Frontal cortex (tissue), 4 donors: ENCODE results near the gene LHX6. TPM values are rescaled to one million over a fixed set of nuclear protein-coding genes. Genes with fewer than 3 reads are reported as not detected.

Experiments used
- DNase-seq, 2 donors: peaks; one replicate each; pipeline ENCODE4 v3.0.0; 2012; ENCODE audit warnings: low spot score in 2 of 2
- FAIRE-seq: peaks from 2 replicates; lab custom pipeline; 2012; peaks lifted over from hg19 to GRCh38; lab: Jason Lieb, UNC
- total RNA-seq: library from RNA; depleted of rRNA; stranded (reverse); fragments of >200 nt; gene quantifications from one replicate; pipeline ENCODE4 v1.2.3, GENCODE V29; 2014
- donor health status: control.
- donor health status: control.
- donor health status: control.

Gene LHX6
- total RNA-seq, 1 donor from 2014 or later = 11.8 TPM

GRCh38 chr9:122164286-122164685, 64.5 kb downstream of the LHX6 start:
- DNase-seq = no peak
- no peak for FAIRE-seq

GRCh38 chr9:122162415-122162814, 66.3 kb downstream of the LHX6 start:
- FAIRE-seq = no peak
- no peak for DNase-seq

GRCh38 chr9:122159925-122160246, 68.9 kb downstream of the LHX6 start:
- FAIRE-seq (no peak), DNase-seq (no peak)

GRCh38 chr9:122159026-122159924, 69.5 kb downstream of the LHX6 start, which contains the start of the genes MORN5 and NDUFA8:
TSS of gene MORN5 (plus strand) at chr9:122159908. CDS start at chr9:122159973, 65 bp downstream.
TSS of gene NDUFA8 (minus strand) at chr9:122159779. CDS start at chr9:122159677, 102 bp downstream.
- DNase-seq (peak; percentile 84 to 97), FAIRE-seq (no peak)

- DNase-seq (no peak), FAIRE-seq (no peak)
Observed at GRCh38 chr9:122158202-122158601, 70.6 kb downstream of the LHX6 start.

- no peak for DNase-seq
- no peak for FAIRE-seq
Observed at GRCh38 chr9:122155796-122156195, 73.0 kb downstream of the LHX6 start.

Other genes starting within 250 kb of the LHX6 start
- 23.6 TPM for gene TTLL11, start 135.6 kb downstream of the LHX6 start, total RNA-seq
- gene NDUFA8, start 69.2 kb downstream of the LHX6 start, total RNA-seq = 33.8 TPM
- gene MORN5, start 69.0 kb downstream of the LHX6 start, total RNA-seq = 0.82 TPM
- gene RBM18, start 35.9 kb upstream of the LHX6 start, total RNA-seq = 15.9 TPM
- 24.5 TPM for gene MRRF, start 35.9 kb upstream of the LHX6 start, total RNA-seq
- gene PTGS1, start 142.1 kb upstream of the LHX6 start, total RNA-seq = 0.41 TPM
- gene OR1J1, start 249.0 kb upstream of the LHX6 start, total RNA-seq = not detected